NCI-H187 treated with DMSO at 0.1 percent for 48 hours (cell line): ENCODE measurements around the gene DHRS7.
"Not testable (repeated sequence)": the region's sequence is repeated elsewhere in the genome, so short reads cannot be mapped to it uniquely, and the experiment has no call there.

ENCODE experiments used
- DNase-seq: peaks from one replicate; lab custom pipeline; 2025; lab: John Stamatoyannopoulos, UW

Gene DHRS7

DNA sequence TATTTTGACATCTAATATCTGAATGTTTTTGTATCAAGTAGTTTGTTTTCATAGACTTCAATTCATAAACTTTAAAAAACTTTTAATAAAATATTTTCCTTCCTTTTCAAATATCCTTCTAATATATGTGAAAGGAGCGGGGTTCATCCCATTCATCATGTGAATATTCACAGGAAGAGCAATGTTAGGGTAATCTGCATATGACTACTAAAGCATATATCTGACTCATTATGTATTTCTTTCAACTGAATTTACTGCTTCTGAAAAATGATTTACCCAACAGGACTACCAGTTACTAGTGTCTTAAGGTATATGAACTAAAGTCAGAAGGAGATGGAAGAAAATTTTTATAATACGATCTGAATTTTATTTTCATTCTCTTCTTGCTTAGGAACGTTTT, 30.5 kb downstream of the DHRS7 start:
- DNase-seq: no peak

DNA sequence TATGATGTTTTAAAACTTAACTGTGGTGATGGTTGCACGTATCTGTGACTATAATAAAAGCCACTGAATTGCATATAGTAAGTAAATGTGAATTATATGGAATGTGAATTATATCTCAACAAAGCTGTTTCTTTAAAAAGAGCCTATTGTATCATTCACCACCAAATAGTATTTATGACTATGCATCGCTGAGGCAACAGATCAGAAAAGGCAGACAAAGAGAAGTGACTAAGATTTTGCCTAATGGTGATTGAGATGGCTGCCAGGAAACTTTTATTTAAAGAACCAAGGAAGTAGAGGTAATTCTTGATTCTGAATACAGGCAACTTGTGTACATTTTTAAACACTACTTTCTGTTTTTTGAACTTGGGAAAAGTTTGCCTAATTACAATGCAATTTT, 31.7 kb downstream of the DHRS7 start:
- no peak for DNase-seq

GRCh38 chr14:60125918-60126317, 39.3 kb downstream of the DHRS7 start:
- no peak for DNase-seq

- DNase-seq: no peak
Observed at GRCh38 chr14:60116181-60116580, 49.0 kb downstream of the DHRS7 start.

DNA sequence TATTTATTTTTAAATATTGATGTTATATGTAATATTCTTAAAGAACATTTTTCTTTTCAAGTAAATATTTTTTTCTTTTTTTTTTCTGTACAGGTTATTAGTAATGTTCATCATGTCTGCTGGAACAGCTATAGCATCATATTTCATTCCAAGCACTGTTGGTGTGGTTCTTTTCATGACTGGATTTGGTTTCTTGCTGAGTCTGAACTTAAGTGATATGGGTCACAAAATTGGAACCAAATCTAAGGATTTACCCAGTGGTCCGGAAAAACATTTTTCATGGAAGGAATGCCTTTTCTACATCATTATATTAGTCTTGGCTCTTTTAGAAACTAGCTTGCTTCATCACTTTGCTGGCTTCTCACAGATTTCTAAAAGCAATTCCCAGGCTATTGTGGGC, 50.3 kb downstream of the DHRS7 start:
- DNase-seq: no peak

GRCh38 chr14:60111732-60112131, 53.5 kb downstream of the DHRS7 start:
- no peak for DNase-seq

- no peak for DNase-seq
Observed at GRCh38 chr14:60107477-60107876, 57.7 kb downstream of the DHRS7 start.

GRCh38 chr14:60106339-60106738, 58.9 kb downstream of the DHRS7 start:
- DNase-seq: no peak

DNA sequence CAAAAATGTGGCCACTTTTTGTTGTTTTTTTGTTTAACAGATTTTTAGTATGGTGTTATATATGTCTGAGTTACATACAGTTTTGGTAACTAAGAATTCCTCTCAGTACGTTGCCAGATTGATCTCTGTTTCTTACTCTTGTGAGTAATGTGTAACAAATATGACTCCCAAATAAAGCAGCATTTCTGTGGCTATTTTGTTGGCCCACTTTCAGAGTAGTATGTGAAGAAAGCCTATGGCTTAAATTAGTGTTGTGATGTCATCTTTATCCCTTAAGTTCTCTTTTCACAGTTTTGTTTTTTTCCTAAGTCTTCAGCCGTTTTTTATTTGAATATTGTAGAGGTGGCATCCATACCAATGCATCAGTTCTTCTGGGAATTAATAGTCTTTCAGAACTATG, 62.8 kb downstream of the DHRS7 start:
- no peak for DNase-seq

GRCh38 chr14:60101786-60102185, 63.4 kb downstream of the DHRS7 start:
- no peak for DNase-seq

GRCh38 chr14:60099855-60100254, 65.3 kb downstream of the DHRS7 start:
- DNase-seq: not testable (repeated sequence)

GRCh38 chr14:60097974-60098373, 67.2 kb downstream of the DHRS7 start:
- DNase-seq: no peak

GRCh38 chr14:60095781-60096450, 69.3 kb downstream of the DHRS7 start:
- DNase-seq: no peak

DNA sequence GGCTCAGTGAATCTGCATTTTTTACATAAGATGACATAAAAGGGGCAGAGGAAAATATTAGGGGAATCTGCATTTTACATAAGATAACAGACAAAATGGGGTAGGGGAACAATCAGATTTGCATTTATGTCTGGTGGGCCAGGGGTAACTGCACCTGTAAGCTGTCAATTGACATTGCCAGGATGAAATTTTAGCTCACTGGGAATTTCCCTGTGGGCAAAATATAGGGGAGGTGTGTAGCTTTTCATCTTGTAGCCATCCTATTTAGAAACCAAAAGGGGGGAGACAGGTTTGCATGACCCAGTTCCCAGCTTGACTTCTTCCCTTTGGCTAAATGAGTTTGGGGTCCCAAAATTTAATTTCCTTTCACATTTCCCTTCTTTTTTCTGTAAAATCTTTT, 70.0 kb downstream of the DHRS7 start:
- no peak for DNase-seq

- DNase-seq: no peak
Observed at GRCh38 chr14:60094306-60094897, 70.8 kb downstream of the DHRS7 start.
